D341Med (cell line): ENCODE data around the gene GOLGA6B.
"Not testable (repeated sequence)": the region's sequence is repeated elsewhere in the genome, so short reads cannot be mapped to it uniquely, and the experiment has no call there.

ENCODE experiments used
- DNase-seq: peaks from one replicate; pipeline ENCODE4 v3.0.0; 2012; ENCODE audit warnings: low spot score

The GOLGA6B gene, protein sequence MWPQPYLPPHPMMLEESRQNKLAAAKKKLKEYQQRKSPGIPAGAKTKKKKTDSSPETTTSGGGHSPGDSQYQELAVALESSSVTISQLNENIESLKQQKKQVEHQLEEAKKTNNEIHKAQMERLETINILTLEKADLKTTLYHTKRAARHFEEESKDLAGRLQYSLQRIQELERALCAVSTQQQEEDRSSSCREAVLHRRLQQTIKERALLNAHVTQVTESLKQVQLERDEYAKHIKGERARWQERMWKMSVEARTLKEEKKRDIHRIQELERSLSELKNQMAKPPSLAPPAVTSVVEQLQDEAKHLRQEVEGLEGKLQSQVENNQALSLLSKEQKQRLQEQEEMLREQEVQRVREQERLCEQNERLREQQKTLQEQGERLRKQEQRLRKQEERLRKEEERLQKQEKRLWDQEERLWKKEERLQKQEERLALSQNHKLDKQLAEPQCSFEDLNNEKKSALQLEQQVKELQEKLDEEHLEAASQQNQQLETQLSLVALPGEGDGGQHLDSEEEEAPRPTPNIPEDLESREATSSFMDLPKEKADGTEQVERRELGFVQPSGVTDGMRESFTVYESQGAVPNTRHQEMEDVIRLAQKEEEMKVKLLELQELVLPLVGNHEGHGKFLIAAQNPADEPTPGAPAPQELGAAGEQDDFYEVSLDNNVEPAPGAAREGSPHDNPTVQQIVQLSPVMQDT

DNA sequence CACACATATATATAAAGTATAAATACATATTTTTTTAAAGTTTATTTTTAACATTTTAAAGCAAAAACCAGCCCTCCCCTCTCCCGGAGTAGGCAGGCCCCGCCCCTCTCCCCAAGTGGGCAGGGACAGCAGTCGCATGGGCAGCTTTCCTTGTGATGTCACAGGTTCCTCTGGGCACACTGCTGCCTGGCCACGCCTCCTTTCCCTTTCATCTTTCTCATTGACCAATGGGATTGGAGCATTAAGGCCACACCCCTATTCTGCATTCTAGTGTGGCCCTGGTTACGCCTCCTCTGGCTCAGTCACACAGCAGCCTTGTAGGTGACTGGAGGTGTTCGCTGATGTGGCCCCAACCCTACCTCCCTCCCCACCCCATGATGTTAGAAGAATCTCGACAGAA is at the start of gene GOLGA6B:
Gene GOLGA6B (plus strand): TSS at position 301 of the 400 bp plus-strand sequence. CDS start 41 bp downstream, at position 342.
- not testable (repeated sequence) for DNase-seq

DNA sequence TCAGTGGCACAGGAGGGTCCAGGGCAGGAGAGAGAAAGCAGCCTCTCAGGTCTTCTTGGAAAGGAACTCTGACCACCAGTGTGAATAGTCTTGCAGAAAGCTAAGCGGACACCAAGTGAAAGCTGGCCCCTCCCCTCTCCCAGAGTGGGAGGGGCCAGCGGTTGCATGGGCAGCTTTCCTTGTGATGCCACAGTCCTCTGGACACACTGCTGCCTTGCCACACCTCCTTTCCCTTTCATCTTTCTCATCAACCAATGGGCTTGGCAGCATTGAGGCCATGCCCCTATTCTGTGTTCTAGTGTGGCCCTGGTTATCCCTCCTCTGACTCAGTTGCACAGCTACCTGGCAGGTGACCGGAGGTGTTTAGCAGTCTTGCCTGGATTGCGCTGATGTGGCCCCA is 49.7 kb upstream of the GOLGA6B start:
- DNase-seq = no peak

DNA sequence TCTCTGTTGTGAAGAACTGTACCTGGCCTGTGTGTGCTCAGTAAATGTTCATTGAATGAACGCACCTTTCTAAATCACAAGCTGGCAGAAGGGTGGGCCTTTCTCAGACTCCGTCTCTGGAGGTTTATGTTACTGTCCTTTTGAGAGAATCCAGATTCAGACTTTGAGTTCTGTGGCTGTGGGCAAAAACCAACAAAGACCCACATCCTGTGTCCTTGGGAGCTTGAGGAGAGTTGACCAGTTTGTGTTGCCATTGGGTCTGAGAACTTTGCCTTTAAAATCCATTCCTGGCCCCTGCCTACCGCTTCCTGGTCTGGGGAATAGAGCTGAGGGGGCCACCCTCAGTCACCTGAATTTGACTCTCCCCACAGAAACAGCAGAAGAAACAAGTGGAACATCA is 46.4 kb upstream of the GOLGA6B start:
- not testable (repeated sequence) for DNase-seq

DNA sequence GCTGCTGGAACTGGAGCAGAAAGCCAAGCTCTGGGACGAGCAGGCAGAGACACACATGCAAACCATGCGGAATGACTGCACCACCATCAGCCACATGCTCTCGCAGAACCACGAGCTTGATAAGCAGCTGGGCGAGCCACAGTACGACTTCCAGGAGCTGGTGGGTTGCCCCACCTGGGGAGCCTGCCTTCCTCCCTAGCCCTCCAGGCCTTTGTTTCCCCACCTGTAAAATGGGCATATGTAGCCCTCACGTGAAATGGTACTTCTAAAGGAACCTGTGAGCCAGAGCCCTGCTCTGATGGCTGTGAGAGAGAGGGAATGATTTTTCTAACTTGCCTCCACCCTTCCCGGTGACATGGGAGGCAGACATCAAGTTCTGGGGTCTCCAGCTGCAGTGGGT is 44.6 kb upstream of the GOLGA6B start:
- no peak for DNase-seq

DNA sequence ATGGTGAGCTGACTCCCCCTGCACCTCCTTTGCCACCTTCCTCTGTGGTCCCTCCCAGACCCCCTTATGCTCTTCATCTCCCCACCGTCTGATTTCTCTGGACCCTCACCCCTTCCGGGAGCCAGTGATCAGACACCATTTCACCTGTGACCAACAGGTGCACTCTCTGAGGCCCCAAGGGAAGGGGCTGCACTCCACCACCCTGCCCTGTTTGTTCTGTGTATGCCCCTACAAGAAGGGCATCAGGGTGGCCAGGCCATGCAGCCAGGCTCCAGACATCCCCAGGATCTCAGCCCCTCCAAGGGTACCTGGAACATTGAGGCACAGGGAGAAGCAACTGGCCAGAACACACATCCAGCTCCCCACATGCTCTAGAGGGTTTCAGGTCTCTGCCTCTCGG is 42.2 kb upstream of the GOLGA6B start:
- DNase-seq = not testable (repeated sequence)

DNA sequence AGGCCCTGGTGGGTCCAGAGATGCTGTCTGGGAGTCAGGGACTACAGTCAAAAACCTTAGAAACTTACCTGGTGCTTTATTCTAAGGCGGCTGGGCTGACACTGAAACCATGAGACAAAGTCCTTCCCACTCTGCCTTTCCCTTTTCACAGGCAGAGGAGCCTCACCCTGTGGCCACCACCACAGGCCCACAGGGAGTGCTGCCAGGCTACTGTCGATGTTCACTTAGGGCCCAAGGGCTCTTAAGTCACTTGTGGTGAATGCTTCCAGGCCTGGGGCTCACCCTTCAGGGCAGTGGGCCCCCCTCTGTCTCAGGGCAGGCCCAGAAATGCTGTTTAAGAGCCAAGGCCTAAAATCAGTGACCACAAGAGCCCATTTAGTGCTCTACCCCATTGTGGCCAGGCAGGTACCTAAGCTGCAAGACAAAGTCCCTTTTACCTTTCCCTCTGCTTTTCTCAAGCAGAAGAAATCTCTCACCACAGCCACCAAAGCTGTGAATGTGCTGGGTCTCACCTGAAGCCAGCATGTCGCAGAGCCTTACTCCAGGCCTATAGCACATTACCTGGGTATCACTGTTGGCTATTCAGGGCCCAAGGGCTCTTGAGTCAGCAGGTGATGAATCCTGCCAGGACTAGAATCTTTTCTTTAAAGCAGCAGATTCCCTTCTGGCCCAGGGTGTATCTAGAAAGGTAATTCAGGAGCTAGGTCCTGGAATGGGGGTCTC is 39.5 kb upstream of the GOLGA6B start:
- DNase-seq = no peak

DNA sequence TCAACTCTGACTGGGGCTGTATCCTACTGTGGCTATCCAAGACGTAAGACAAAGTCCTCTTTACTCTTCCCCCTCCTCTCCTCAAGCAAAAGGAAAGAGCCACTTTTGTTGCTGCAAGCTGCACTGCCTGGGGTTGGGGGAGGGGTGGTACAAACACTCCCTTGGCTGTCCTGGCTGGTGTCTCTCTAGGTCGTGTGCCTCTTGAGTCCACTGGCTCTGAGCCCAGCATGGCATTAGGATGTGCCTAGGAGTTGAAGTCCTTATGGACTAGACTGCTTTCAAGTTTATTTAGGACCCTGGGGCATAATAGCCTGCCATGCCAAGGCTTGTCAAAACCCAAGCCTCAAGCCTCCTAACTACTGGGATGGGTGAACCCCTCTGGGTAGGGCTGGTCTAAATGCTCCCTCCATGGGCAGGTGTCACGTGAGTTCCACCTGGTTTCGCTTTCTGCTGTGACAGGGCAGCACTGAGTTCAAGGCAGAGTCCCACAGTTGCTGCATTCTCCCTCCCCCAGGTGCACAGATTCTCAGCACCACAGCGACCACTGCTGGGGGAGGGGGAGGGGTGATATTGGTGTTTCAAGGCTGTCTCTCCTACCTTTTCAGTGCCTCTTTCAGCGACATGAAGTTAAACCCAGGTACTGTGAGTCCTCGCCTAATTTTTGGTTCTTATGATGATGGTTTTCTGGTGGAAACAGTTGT is 38.8 kb upstream of the GOLGA6B start:
- not testable (repeated sequence) for DNase-seq

DNA sequence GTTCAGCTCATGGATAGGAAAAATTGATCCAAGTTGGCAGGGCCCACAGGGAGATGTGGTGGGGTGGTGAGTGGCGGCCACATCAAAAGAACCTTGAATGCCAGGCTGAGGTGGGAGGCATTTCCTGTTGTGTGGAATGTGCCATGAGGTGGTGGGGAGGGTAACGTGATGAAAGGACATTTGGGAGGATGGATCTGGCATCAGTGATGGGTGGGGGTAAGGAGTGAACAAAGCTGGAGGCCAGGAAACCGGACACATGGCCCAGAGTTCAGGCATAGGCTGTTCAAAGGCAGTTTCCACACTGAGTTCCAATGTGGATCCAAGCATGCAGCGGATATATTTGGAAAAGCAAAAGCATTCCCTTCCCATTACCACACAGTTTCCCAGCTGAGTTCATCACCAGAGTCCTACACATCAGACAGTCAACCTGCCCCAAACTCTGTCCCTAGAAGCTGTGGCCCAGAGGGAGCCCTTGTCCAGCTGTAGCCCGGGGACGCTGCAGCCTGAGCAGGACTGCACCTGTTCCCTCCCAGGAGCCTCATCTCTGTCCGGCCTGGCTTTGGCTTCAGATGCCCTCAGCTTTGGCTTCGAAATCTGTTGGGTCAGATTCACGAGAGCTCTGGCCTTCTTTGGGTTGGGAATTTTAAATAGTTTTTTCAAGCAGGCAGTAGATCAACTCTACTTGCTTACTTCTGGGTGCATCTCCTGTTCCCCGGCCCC is 37.8 kb upstream of the GOLGA6B start:
- no peak for DNase-seq

DNA sequence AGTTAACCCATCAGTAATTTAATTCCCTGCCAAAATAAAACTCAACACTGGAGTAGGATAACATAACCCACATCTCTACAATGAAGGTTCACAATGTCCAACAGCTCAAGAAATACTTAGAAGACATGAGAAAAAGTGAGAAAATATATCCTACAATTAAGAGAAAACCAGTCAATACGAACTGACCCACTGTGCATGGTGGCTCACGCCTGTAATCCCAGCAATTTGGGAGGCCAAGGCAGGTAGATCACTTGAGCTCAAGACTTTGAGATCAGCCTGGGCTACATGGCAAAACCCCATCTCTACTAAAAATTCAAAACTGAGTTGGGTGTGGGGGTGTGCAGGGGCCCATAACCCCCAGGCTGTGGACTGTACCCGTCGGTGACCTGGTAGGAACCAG is 30.6 kb upstream of the GOLGA6B start:
- DNase-seq = not testable (repeated sequence)

DNA sequence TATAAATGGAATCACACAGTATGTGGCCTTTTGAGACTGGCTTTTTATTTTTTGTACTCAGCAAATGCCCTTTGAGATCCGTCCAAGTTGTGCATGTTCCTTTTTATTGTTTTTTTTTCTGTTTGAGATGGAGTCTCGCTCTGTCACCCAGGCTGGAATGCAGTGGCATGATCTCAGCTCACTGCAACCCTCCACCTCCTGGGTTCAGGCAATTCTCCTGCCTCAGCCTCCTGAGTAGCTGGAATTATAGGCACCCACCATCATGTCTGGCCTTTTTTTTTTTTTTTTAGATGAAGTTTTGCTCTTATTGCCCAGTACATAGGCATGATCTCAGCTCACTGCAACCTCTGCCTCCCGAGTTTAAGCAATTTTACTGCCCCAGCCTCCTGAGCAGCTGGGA is 28.3 kb upstream of the GOLGA6B start:
- not testable (repeated sequence) for DNase-seq

DNA sequence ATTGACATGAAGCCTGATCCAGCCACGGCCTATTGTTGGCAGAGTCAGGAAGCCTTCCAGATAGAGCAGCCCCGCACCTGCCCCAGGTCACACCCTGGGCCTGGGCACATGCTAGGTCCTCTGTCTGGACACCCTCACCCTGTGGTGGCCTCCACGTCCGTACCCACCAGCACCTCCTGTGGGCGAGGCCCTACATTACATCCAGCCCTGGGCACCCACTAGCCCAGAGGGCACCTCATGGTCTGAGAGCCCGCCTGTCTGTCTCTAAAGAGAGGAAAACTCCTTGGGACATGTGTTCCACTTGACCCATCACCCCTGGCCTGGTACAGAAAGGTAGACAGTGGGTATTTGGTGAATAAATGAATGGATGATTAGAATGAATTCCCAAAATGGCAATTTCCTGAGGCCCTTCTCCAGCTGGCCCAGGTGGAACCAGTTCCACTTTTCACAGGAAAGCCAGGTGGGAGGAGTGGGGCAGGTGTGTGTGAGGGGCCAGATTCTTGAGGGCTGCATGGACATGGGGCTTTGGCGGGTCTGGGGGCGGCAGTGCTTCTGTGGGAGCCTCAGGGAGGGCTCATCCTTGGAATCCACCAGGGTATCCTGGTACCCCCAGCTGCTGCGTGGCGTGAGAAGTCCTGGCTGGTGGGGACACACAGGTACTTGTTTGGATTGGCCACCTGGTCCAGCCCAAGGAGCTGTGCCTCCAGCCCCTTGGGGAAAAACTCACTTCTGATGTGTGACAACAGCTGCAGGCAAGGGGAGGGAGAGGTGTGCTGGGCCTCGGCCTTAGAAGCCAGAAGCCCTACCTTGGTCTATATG is 26.0 kb upstream of the GOLGA6B start:
- not testable (repeated sequence) for DNase-seq

DNA sequence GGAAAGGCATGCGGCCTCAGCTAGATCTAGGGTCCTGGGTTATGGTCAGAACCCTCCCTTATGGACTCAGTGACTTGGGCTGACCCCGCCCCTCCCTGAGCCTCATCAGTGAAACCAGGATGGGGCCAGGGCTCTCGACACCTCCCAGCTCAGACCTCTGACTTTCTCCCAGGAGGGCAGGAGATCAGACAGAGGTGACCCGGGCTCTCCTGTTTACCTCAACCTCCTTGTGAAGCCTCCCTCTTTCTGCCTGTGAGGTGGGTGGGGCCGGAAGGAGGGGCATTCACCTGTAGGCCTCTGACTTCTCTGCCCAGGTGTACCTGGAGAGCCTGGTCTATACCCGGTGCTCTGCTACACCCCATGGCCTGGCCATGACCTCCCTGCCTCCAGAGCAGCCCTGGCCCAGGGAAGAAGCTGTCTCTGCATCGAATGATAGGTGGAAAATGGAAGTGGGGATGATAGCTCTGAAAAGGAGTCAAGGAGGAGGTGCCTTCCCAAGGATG is 25.4 kb upstream of the GOLGA6B start:
- DNase-seq = not testable (repeated sequence)

DNA sequence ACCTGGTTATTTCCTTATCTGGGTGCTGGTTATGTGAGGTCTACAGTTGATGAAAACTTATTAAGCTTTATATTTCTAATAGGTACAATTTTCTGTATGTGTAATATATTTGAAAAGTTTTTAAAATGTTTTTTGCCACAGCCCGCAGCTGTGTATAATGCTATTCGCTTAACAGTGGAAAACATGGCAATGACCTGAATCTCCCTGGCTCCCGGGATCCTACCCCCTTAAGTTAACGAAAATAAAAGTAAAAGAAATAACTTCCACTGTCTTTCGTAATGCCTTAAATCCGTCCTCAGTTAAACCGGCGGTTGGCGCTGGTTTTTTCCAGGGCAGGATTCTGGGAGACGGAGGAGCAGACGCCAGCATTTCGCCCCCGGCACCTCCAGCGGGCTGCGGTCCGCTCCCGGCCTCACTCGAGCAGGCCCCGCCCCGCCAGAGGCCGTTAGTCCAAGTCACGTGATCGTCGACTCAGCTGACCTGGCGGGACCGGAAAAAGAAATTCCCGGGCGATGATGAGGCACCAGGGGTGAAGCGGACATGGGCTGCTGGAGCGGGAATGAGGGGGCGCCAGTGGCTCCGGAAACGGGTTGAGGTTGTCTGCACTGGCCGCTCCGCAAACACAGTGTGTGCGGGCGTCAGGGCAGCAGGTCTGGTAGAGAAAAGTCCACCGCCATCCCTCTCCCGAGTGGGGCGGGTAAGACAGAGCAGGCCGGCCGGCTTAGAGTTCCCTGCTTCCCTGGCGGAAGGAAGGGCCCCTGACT is 17.8 kb upstream of the GOLGA6B start:
- DNase-seq = not testable (repeated sequence)

DNA sequence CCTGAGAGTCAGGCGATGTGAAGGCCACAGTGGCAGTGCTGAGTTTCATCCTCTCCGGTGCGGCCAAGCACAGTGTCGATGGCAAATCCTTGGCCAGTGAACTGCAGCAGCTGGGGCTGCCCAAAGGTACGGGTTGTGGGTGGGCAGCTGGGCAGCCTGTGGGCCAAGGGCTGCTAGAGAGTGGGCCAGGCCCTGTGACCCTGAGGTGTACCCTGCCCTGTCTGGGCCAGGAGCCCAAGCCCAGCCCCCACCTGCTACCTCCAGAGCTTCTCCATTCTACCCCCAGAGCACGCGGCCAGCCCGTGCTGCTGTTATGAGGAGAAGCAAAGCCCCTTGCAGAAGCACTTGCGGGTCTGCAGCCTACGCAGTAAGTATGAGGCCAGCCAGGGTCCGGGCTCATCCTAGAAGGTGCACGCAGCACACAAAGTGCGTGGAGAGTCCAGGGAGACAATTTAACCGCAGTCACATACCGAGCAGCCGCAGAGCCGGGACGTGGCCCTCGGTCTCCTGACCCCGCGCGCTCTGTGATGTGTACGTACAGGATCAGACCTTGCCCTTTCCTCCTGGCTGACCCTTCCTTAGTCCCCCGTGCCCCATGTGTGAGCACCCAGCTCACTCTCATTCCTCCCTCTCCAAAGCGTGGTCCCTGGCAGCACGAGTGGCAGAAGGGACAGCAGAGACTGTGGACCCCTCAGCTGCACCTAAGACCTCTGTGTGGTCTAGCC is 14.6 kb upstream of the GOLGA6B start:
- DNase-seq = not testable (repeated sequence)

DNA sequence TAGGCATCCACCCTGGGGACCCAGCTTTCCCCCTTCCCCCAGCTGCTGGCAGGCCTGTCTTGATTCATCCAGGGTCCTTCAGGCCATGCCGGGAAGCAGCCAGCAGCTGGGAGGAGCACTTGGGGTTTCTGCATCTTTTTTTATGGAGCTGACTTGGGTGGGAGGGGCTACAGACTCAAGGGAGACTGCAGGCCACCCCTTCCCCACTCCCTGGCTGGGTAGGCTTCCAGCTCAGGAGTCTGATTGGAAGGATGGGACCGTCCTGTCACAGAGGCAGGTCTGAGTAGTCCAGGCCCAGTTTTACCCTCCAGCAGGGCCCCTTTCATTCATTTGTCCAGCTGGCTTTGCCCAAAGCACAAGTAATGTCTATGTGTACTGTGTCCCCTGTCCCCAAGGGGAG is 12.2 kb upstream of the GOLGA6B start:
- DNase-seq = not testable (repeated sequence)

DNA sequence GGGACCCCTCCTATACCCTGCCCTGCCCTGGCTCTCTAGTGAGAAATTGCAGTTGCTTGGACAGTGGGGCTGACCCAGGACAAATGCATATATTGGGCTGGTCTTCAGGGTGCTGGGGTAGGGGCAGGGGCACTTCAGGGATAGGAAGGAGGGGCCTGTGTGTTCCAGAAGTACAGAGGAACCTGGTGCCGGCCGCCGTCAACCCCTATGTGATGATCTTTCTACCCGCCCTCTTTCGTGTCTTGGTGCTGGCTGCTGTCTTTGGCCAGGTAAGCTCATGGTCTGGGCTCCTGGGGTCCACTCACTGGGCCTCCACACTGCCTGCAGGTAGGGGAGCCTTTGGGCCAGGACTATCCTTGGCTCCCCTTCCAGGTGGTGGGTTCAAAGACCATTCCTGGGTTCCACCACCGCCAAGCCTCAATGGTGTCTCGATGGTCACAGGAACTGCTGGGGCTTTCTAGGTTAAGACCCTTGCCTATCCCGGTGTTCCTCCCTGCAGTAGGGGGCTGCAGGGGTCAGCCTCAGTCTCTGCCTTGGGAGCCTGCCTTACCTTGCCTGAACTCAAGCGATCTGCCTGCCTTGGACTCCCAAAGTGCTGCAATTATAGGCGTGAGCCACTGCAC is 5.8 kb upstream of the GOLGA6B start:
- DNase-seq = not testable (repeated sequence)

DNA sequence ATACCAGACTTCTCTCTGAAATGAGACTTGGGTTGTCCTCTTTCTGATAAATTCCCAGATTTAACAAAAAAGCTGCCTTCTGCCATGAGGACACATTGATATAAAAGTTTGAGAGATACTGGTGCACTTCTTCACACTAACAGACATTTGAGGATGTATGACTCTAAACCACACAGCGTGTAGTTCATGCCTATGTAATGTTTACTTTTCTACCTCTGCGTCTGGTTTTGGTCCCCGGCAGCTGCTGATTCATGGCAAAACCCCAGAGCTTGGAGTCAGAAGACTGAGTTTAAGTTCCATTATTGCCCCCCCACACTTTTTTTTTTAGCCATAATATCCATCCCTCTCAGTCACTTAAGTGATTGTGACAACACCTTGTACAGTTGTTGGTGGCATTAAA is 1.5 kb downstream of the GOLGA6B start:
- DNase-seq = not testable (repeated sequence)

DNA sequence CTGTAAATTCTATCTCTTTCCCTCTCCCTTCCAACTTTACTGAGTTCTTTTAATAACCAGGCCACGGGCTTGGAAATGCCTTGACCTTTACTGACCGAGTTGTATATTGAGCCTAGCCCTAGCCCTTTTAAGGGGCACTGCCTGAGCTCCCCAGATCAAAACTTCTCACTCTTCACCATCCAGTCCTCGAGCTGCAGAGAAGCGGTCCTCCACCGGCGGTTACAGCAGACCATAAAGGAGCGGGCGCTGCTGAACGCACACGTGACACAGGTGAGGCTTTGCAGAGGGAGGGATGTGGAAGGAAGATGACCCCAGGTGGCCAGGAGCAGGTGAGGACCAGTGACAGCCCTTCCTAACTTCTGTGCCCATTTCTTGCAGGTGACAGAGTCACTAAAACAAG is 6.6 kb downstream of the GOLGA6B start:
- DNase-seq = not testable (repeated sequence)
